H1 (cell line): ENCODE measurements around the gene CLTCL1. TPM values are rescaled to one million over a fixed set of nuclear protein-coding genes. Genes with fewer than 3 reads are reported as not detected.

Experiments
- BRCA1 ChIP-seq: IDR thresholded peaks from 2 replicates; pipeline ENCODE4 v1.6.1; 2012; ENCODE audit warnings: low read depth, low read length, improper control_type of control experiment
- EZH2 ChIP-seq: fragments of 200-600 bp; sonication (generic); IDR thresholded peaks from 2 replicates; pipeline ENCODE4 v1.7.1; 2012; ENCODE audit warnings: low read depth, mild to moderate bottlenecking, moderate library complexity, low read length, inconsistent platforms; ENCODE audit not compliant: severe bottlenecking
- YY1 ChIP-seq: IDR thresholded peaks from 2 replicates; pipeline ENCODE4 v1.6.1; 2011; ENCODE audit warnings: low read depth, mild to moderate bottlenecking, low read length
- ZNF274 ChIP-seq: IDR thresholded peaks from 2 replicates; pipeline ENCODE4 v1.7.0; 2012; ENCODE audit warnings: low read length, borderline replicate concordance; ENCODE audit errors: extremely low read depth
- polyA plus RNA-seq, 7 experiments: library from polyadenylated mRNA; depleted of rRNA in 3 of 7; stranded (reverse) in 5 of 7; unstranded in 2 of 7; fragments of >200 nt in 5 of 7; fragments of 200-250 nt in 2 of 7; gene quantifications; 1 replicate in 5 of 7; 2 replicates in 1 of 7; 4 replicates in 1 of 7; pipeline versions ENCODE4 v1.2.1 to v1.2.3, GENCODE V29; 2011 to 2013; ENCODE audit warnings: missing spikeins in 2 of 7, mixed read lengths in 2 of 7
- total RNA-seq: library from RNA; stranded (reverse); fragmentation: NEBNext Ultra II Directional; extraction: Animal tissue kit (Norgen Biotek cat#: 25700); gene quantifications from 2 replicates; pipeline ENCODE4 v1.2.1, GENCODE V29; 2021
- TF ChIP-seq, protein P1 (sequence below): fragments of 300-600 bp; sonication (generic); IDR thresholded peaks from 2 replicates; pipeline ENCODE4 v1.7.1; 2012; ENCODE audit warnings: low read length, moderate library complexity, mild to moderate bottlenecking, inconsistent platforms; ENCODE audit not compliant: insufficient replicate concordance
- TF ChIP-seq, protein P2 (sequence below): IDR thresholded peaks from 2 replicates; pipeline ENCODE4 v1.6.1; 2011; ENCODE audit warnings: low read depth, mild to moderate bottlenecking, low read length; ENCODE audit not compliant: insufficient read depth

The CLTCL1 gene
- total and polyA plus RNA-seq, 2 of the 8 experiments (the other 6 are each of a cell fraction or from before 2014, with no cell fraction given), result 12.4 to 17.0 TPM

DNA sequence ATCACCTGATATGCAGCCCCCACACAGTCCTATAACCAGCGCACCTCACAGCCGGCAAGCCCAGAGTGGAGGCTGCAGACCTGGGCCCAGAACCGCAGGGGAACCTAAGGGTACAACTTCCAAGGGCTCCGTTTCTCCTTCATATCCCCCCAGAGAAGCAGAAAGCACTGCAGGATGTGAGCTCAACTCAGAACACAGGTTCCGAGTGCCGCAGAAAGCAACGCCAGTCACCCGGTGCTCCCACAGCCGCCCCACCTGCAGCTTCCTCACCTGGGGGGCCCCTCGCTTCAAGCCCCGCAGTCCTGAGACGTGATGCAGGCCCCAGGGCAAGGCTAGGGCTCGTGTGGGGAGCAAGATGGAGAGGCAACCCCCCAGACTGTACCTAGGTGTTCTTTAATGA lies 158.0 kb downstream of the CLTCL1 start (continued):
- TF ChIP-seq, protein P1, sequence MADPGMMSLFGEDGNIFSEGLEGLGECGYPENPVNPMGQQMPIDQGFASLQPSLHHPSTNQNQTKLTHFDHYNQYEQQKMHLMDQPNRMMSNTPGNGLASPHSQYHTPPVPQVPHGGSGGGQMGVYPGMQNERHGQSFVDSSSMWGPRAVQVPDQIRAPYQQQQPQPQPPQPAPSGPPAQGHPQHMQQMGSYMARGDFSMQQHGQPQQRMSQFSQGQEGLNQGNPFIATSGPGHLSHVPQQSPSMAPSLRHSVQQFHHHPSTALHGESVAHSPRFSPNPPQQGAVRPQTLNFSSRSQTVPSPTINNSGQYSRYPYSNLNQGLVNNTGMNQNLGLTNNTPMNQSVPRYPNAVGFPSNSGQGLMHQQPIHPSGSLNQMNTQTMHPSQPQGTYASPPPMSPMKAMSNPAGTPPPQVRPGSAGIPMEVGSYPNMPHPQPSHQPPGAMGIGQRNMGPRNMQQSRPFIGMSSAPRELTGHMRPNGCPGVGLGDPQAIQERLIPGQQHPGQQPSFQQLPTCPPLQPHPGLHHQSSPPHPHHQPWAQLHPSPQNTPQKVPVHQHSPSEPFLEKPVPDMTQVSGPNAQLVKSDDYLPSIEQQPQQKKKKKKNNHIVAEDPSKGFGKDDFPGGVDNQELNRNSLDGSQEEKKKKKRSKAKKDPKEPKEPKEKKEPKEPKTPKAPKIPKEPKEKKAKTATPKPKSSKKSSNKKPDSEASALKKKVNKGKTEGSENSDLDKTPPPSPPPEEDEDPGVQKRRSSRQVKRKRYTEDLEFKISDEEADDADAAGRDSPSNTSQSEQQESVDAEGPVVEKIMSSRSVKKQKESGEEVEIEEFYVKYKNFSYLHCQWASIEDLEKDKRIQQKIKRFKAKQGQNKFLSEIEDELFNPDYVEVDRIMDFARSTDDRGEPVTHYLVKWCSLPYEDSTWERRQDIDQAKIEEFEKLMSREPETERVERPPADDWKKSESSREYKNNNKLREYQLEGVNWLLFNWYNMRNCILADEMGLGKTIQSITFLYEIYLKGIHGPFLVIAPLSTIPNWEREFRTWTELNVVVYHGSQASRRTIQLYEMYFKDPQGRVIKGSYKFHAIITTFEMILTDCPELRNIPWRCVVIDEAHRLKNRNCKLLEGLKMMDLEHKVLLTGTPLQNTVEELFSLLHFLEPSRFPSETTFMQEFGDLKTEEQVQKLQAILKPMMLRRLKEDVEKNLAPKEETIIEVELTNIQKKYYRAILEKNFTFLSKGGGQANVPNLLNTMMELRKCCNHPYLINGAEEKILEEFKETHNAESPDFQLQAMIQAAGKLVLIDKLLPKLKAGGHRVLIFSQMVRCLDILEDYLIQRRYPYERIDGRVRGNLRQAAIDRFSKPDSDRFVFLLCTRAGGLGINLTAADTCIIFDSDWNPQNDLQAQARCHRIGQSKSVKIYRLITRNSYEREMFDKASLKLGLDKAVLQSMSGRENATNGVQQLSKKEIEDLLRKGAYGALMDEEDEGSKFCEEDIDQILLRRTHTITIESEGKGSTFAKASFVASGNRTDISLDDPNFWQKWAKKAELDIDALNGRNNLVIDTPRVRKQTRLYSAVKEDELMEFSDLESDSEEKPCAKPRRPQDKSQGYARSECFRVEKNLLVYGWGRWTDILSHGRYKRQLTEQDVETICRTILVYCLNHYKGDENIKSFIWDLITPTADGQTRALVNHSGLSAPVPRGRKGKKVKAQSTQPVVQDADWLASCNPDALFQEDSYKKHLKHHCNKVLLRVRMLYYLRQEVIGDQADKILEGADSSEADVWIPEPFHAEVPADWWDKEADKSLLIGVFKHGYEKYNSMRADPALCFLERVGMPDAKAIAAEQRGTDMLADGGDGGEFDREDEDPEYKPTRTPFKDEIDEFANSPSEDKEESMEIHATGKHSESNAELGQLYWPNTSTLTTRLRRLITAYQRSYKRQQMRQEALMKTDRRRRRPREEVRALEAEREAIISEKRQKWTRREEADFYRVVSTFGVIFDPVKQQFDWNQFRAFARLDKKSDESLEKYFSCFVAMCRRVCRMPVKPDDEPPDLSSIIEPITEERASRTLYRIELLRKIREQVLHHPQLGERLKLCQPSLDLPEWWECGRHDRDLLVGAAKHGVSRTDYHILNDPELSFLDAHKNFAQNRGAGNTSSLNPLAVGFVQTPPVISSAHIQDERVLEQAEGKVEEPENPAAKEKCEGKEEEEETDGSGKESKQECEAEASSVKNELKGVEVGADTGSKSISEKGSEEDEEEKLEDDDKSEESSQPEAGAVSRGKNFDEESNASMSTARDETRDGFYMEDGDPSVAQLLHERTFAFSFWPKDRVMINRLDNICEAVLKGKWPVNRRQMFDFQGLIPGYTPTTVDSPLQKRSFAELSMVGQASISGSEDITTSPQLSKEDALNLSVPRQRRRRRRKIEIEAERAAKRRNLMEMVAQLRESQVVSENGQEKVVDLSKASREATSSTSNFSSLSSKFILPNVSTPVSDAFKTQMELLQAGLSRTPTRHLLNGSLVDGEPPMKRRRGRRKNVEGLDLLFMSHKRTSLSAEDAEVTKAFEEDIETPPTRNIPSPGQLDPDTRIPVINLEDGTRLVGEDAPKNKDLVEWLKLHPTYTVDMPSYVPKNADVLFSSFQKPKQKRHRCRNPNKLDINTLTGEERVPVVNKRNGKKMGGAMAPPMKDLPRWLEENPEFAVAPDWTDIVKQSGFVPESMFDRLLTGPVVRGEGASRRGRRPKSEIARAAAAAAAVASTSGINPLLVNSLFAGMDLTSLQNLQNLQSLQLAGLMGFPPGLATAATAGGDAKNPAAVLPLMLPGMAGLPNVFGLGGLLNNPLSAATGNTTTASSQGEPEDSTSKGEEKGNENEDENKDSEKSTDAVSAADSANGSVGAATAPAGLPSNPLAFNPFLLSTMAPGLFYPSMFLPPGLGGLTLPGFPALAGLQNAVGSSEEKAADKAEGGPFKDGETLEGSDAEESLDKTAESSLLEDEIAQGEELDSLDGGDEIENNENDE, result no peak
- TF ChIP-seq, protein P2, sequence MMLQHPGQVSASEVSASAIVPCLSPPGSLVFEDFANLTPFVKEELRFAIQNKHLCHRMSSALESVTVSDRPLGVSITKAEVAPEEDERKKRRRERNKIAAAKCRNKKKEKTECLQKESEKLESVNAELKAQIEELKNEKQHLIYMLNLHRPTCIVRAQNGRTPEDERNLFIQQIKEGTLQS, result no peak
- no peak for TF ChIP-seq EZH2
- TF ChIP-seq BRCA1, result no peak
- no peak for TF ChIP-seq ZNF274
- TF ChIP-seq YY1, result no peak
